GM12874 (cell line): Measurements from ENCODE around the gene AFDN.

Source experiments
- CTCF ChIP-seq: IDR thresholded peaks from 2 replicates; pipeline ENCODE4 v1.5.1; 2011; ENCODE audit warnings: low read depth, mild to moderate bottlenecking, control low read depth, low read length, moderate library complexity; ENCODE audit not compliant: insufficient read depth

The AFDN gene

GRCh38 chr6:167796192-167796981 lies 30.3 kb upstream of the AFDN start:
- TF ChIP-seq CTCF: no peak

GRCh38 chr6:167797011-167797471 lies 29.7 kb upstream of the AFDN start:
- no peak for TF ChIP-seq CTCF

GRCh38 chr6:167797476-167798265 lies 29.0 kb upstream of the AFDN start:
- no peak for TF ChIP-seq CTCF

GRCh38 chr6:167798453-167798852 lies 28.3 kb upstream of the AFDN start:
- TF ChIP-seq CTCF: no peak

GRCh38 chr6:167799033-167799821 lies 27.5 kb upstream of the AFDN start:
- TF ChIP-seq CTCF: no peak

GRCh38 chr6:167800549-167800948 lies 26.2 kb upstream of the AFDN start:
- no peak for TF ChIP-seq CTCF

- TF ChIP-seq CTCF: no peak
These were observed 25.4 kb upstream of the AFDN start for GRCh38 chr6:167801263-167801662.
